ENCODE measurements around the gene ACAT2.
"Not testable (repeated sequence)": the region's sequence is repeated elsewhere in the genome, so short reads cannot be mapped to it uniquely, and the experiment has no call there.

Gene ACAT2

GRCh38 chr6:159823953-159824352, 62.1 kb downstream of the ACAT2 start:
- no peak for TF ChIP-seq ZNF24 (tag by site-specific recombination; IDR thresholded peaks at IDR 0.05)
- TF ChIP-seq ZNF561 (tag by site-specific recombination; IDR thresholded peaks at IDR 0.05; ENCODE audit: borderline replicate concordance), result no peak
- TF ChIP-seq ZXDB (tag by site-specific recombination; IDR thresholded peaks at IDR 0.05), result no peak
- TF ChIP-seq, protein P1, sequence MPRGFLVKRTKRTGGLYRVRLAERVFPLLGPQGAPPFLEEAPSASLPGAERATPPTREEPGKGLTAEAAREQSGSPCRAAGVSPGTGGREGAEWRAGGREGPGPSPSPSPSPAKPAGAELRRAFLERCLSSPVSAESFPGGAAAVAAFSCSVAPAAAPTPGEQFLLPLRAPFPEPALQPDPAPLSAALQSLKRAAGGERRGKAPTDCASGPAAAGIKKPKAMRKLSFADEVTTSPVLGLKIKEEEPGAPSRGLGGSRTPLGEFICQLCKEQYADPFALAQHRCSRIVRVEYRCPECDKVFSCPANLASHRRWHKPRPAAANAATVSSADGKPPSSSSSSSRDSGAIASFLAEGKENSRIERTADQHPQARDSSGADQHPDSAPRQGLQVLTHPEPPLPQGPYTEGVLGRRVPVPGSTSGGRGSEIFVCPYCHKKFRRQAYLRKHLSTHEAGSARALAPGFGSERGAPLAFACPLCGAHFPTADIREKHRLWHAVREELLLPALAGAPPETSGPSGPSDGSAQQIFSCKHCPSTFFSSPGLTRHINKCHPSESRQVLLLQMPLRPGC (tag by site-specific recombination; IDR thresholded peaks at IDR 0.05), result no peak
- no peak for TF ChIP-seq ZNF501 (tag by site-specific recombination; IDR thresholded peaks at IDR 0.05)
- TF ChIP-seq ZFP41 (tag by site-specific recombination; IDR thresholded peaks at IDR 0.05; ENCODE audit: borderline replicate concordance), result no peak
- no peak for TF ChIP-seq ZNF549 (tag by site-specific recombination; IDR thresholded peaks at IDR 0.05)
- no peak for TF ChIP-seq SP7 (tag by site-specific recombination; IDR thresholded peaks at IDR 0.05)
- no peak for TF ChIP-seq ZNF114 (tag by site-specific recombination; IDR thresholded peaks at IDR 0.05)
- no peak for TF ChIP-seq ZIC2 (tag by site-specific recombination; IDR thresholded peaks at IDR 0.05)
- TF ChIP-seq ZNF426 (tag by site-specific recombination; IDR thresholded peaks at IDR 0.05), result no peak
- no peak for TF ChIP-seq ZNF510 (tag by site-specific recombination; IDR thresholded peaks at IDR 0.05; ENCODE audit: insufficient replicate concordance)
- TF ChIP-seq ZNF623 (tag by site-specific recombination; IDR thresholded peaks at IDR 0.05), result no peak
- TF ChIP-seq ZSCAN23 (tag by site-specific recombination; IDR thresholded peaks at IDR 0.05), result no peak
- TF ChIP-seq MZF1 (tag by site-specific recombination; IDR thresholded peaks at IDR 0.05; ENCODE audit: borderline replicate concordance), result no peak
- TF ChIP-seq ZNF791 (tag by site-specific recombination; IDR thresholded peaks at IDR 0.05), result no peak
- TF ChIP-seq MYNN (tag by site-specific recombination; IDR thresholded peaks at IDR 0.05; ENCODE audit: borderline replicate concordance), result no peak
- TF ChIP-seq ZNF23 (tag by site-specific recombination; IDR thresholded peaks at IDR 0.05; ENCODE audit: borderline replicate concordance), result no peak
- TF ChIP-seq ZNF704 (tag by site-specific recombination; IDR thresholded peaks at IDR 0.05), result no peak
- Histone ChIP-seq H3K4me1 (ENCODE audit: control insufficient read depth, insufficient read depth, low read length) (no peaks in the 10 kb centered on the region), H3K27ac (ENCODE audit: extremely low read depth, low read depth, low read length) (no peak overlapping the region), H3K4me3 (ENCODE audit: low read depth, low read length) (no peak overlapping the region), H3K9me3 (ENCODE audit: control insufficient read depth, insufficient read depth, low read depth, low read length) (no peaks in the 10 kb centered on the region), H3K36me3 (ENCODE audit: control insufficient read depth in 2 of 2, insufficient read depth in 1 of 2, low read length in 2 of 2) (no peaks in the 10 kb centered on the region)
- ChIA-PET POLR2A (interaction anchor here (1.1 kb wide), 1 partner anchor 34 kb away, joined by 4 read pairs; the partner anchor contains the start of genes MRPL18 and TCP1), CTCF (interaction anchor here (0.6 to 0.7 kb wide), 3 partner anchors 38 to 473 kb away, joined by 3 to 4 read pairs (median 3); no protein-coding TSS in a partner anchor)

DNA sequence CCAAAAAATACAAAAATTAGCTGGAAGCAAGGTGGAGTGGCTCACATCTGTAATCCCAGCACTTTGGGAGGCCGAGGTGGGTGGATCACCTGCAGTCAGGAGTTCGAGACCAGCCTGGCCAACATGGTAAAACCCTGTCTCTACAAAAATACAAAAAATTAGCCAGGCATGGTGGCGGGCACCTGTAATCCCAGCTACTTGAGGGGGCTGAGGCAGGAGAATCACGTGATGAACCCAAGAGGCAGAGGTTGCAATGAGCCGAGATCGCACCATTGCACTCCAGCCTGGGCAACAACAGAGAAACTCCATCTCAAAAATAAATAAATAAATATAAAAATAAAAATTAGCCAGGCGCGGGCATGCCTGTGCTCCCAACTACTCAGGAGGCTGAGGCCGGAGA, 62.8 kb downstream of the ACAT2 start:
- H3K27ac ChIP-seq (ENCODE audit: extremely low read depth, low read depth, low read length); H3K9me3 ChIP-seq (ENCODE audit: control insufficient read depth, insufficient read depth, low read depth, low read length); CTCF ChIA-PET; H3K4me1 ChIP-seq (ENCODE audit: control insufficient read depth, insufficient read depth, low read length); H3K36me3 ChIP-seq (ENCODE audit: control insufficient read depth in 2 of 2, insufficient read depth in 1 of 2, low read length in 2 of 2); H3K4me3 ChIP-seq (ENCODE audit: low read depth, low read length): not testable (repeated sequence)
- POLR2A ChIA-PET, result interaction anchor here (1.1 kb wide), 1 partner anchor 35 kb away, joined by 4 read pairs; the partner anchor contains the start of genes MRPL18 and TCP1

- POLR2A ChIA-PET, result no interaction called here
- Histone ChIP-seq H3K9me3 (ENCODE audit: control insufficient read depth, insufficient read depth, low read depth, low read length) (no peaks in the 10 kb centered on the region), H3K4me1 (ENCODE audit: control insufficient read depth, insufficient read depth, low read length) (no peaks in the 10 kb centered on the region), H3K4me3 (ENCODE audit: low read depth, low read length) (no peak overlapping the region), H3K27ac (ENCODE audit: extremely low read depth, low read depth, low read length) (no peak overlapping the region), H3K36me3 (ENCODE audit: control insufficient read depth in 2 of 2, insufficient read depth in 1 of 2, low read length in 2 of 2) (no peaks in the 10 kb centered on the region)
- TF ChIP-seq ZNF585B (tag by site-specific recombination; IDR thresholded peaks at IDR 0.05), result no peak
- no peak for TF ChIP-seq ZNF658 (tag by site-specific recombination; IDR thresholded peaks at IDR 0.05)
- no peak for TF ChIP-seq BCL11B (tag by site-specific recombination; IDR thresholded peaks at IDR 0.05; ENCODE audit: low read depth)
- TF ChIP-seq ZFP3 (tag by site-specific recombination; IDR thresholded peaks at IDR 0.05; ENCODE audit: low read depth), result no peak
- TF ChIP-seq GLI2 (tag by site-specific recombination; IDR thresholded peaks at IDR 0.05; ENCODE audit: borderline replicate concordance, low read depth), result no peak
- TF ChIP-seq ZNF560 (tag by site-specific recombination; IDR thresholded peaks at IDR 0.05; ENCODE audit: borderline replicate concordance), result no peak
- no peak for TF ChIP-seq ZNF311 (tag by site-specific recombination; IDR thresholded peaks at IDR 0.05; ENCODE audit: borderline replicate concordance)
- CTCF ChIA-PET, result interaction anchor here (0.8 kb wide), 1 partner anchor 39 kb away, joined by 3 read pairs; no protein-coding TSS in a partner anchor
Measured at GRCh38 chr6:159826004-159826403, 64.2 kb downstream of the ACAT2 start.
